Fibroblast of lung (primary cell): ENCODE measurements around the gene DPEP2.

Source experiments
- EZH2 ChIP-seq: IDR thresholded peaks from 2 replicates; pipeline ENCODE4 v1.5.1; 2012; ENCODE audit warnings: low read length, control low read depth, mild to moderate bottlenecking; ENCODE audit errors: missing control alignments
- TF ChIP-seq, protein P1 (sequence below), 2 donors: IDR thresholded peaks in 1 of 2; conservative IDR thresholded peaks in 1 of 2; 1 replicate in 1 of 2; 2 replicates in 1 of 2; pipeline ENCODE4 v1.5.1; 2011 to 2012; ENCODE audit warnings: low read length in 2 of 2, control low read depth in 1 of 2, inconsistent platforms in 1 of 2, low read depth in 1 of 2, mild to moderate bottlenecking in 1 of 2

DNA sequence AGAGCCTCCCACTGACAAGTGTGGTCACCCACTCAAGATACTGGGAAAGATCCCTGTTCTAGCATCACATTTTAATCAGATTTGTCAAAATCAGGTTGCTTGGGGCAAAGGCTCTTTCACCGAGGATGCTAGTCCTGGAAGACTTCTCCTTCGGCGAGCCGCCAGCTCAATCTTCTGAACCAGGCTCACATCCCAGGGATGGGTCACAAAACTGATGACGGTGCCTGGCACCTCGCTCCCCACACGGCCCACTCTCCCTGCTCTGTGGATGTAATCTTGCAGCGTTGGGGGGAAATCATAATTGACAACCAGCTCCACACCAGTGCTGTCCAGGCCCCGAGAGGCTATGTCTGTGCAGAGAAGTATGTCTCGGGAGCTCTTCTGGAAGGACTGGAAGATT lies 22.2 kb upstream of the DPEP2 start:
- TF ChIP-seq, protein P1, sequence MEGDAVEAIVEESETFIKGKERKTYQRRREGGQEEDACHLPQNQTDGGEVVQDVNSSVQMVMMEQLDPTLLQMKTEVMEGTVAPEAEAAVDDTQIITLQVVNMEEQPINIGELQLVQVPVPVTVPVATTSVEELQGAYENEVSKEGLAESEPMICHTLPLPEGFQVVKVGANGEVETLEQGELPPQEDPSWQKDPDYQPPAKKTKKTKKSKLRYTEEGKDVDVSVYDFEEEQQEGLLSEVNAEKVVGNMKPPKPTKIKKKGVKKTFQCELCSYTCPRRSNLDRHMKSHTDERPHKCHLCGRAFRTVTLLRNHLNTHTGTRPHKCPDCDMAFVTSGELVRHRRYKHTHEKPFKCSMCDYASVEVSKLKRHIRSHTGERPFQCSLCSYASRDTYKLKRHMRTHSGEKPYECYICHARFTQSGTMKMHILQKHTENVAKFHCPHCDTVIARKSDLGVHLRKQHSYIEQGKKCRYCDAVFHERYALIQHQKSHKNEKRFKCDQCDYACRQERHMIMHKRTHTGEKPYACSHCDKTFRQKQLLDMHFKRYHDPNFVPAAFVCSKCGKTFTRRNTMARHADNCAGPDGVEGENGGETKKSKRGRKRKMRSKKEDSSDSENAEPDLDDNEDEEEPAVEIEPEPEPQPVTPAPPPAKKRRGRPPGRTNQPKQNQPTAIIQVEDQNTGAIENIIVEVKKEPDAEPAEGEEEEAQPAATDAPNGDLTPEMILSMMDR (conservative IDR thresholded peaks at IDR 0.05 in 1 of 2, IDR thresholded peaks at IDR 0.05 in 1 of 2; ENCODE audit: low read depth in 1 of 2, low read length in 2 of 2) = no peak
- no peak for TF ChIP-seq EZH2
